HEK293T (cell line): ENCODE results near the gene IDH3A.

Experiments
- CTCF ChIA-PET: fragments of 350-600 bp; formaldehyde crosslinking; extraction: SDS; loops from one replicate; lab custom pipeline; 2021; ENCODE audit warnings: antibody characterized with exemption, inconsistent platforms; lab: Yijun Ruan, JAX
- POLR2A ChIA-PET: fragments of 350-600 bp; formaldehyde crosslinking; extraction: SDS; loops from one replicate; lab custom pipeline; 2020; ENCODE audit warnings: antibody characterized with exemption, inconsistent platforms; lab: Yijun Ruan, JAX
- DNase-seq: peaks from one replicate; pipeline ENCODE4 v3.0.0; 2012; ENCODE audit warnings: mixed read lengths; ENCODE audit errors: extremely low spot score
- ARNT ChIP-seq: fragments of 450-650 bp; IDR thresholded peaks from 2 replicates; pipeline ENCODE4 v1.6.1; 2017; ENCODE audit warnings: mild to moderate bottlenecking
- BHLHE40 ChIP-seq: fragments of 450-650 bp; IDR thresholded peaks from 2 replicates; pipeline ENCODE4 v1.6.1; 2016; ENCODE audit warnings: mild to moderate bottlenecking, moderate library complexity, borderline replicate concordance
- CTBP1 ChIP-seq: fragments of 450-650 bp; IDR thresholded peaks from 2 replicates; pipeline ENCODE4 v1.6.1; 2016; ENCODE audit warnings: borderline replicate concordance
- ELF4 ChIP-seq: fragments of 450-650 bp; IDR thresholded peaks from 2 replicates; pipeline ENCODE4 v1.6.1; 2017; ENCODE audit warnings: antibody characterized with exemption
- FOXA1 ChIP-seq: fragments of 450-650 bp; IDR thresholded peaks from 2 replicates; pipeline ENCODE4 v1.6.1; 2016; ENCODE audit warnings: mild to moderate bottlenecking
- FOXK2 ChIP-seq: fragments of 450-650 bp; IDR thresholded peaks from 2 replicates; pipeline ENCODE4 v1.6.1; 2016; ENCODE audit warnings: mild to moderate bottlenecking
- FOXM1 ChIP-seq: fragments of 450-650 bp; IDR thresholded peaks from 2 replicates; pipeline ENCODE4 v1.6.1; 2017; ENCODE audit warnings: mild to moderate bottlenecking, borderline replicate concordance
- HDGF ChIP-seq: fragments of 450-650 bp; IDR thresholded peaks from 2 replicates; pipeline ENCODE4 v1.6.1; 2017; ENCODE audit warnings: antibody characterized with exemption, borderline replicate concordance
- L3MBTL2 ChIP-seq: fragments of 450-650 bp; conservative IDR thresholded peaks from 2 replicates; pipeline ENCODE4 v1.6.1; 2016; ENCODE audit warnings: mild to moderate bottlenecking
- LEF1 ChIP-seq: fragments of 450-650 bp; IDR thresholded peaks from 2 replicates; pipeline ENCODE4 v1.6.1; 2017; ENCODE audit warnings: mild to moderate bottlenecking, borderline replicate concordance
- NFRKB ChIP-seq: fragments of 450-650 bp; IDR thresholded peaks from 2 replicates; pipeline ENCODE4 v1.6.1; 2016; ENCODE audit warnings: mild to moderate bottlenecking, moderate library complexity
- PKNOX1 ChIP-seq: fragments of 450-650 bp; IDR thresholded peaks from 2 replicates; pipeline ENCODE4 v1.6.1; 2016
- SP1 ChIP-seq: fragments of 450-650 bp; IDR thresholded peaks from 2 replicates; pipeline ENCODE4 v1.6.1; 2017
- SUZ12 ChIP-seq: fragments of 450-650 bp; IDR thresholded peaks from 2 replicates; pipeline ENCODE4 v1.6.1; 2016; ENCODE audit warnings: mild to moderate bottlenecking
- TARDBP ChIP-seq: fragments of 450-650 bp; IDR thresholded peaks from 2 replicates; pipeline ENCODE4 v1.6.1; 2016
- ZNF384 ChIP-seq: fragments of 450-650 bp; IDR thresholded peaks from 2 replicates; pipeline ENCODE4 v1.6.1; 2016

Gene IDH3A

GRCh38 chr15:78108300-78109084, 40.7 kb upstream of the IDH3A start:
- no peak for TF ChIP-seq TARDBP
- TF ChIP-seq ARNT = no peak
- ChIA-PET POLR2A (no interaction called here), CTCF (interaction anchor here (0.6 to 3.9 kb wide), 23 partner anchors 11 to 199 kb away, joined by 3 to 42 read pairs (median 4); partner anchors contain the start of genes CIB2, SH2D7 and TBC1D2B)
- peak; percentile 82 for DNase-seq

GRCh38 chr15:78109156-78109555, 40.0 kb upstream of the IDH3A start:
- POLR2A ChIA-PET = interaction anchor here (0.6 kb wide), 1 partner anchor 17 kb away, joined by 4 read pairs; no protein-coding TSS in a partner anchor
- TF ChIP-seq SUZ12 = no peak
- no peak for TF ChIP-seq CTBP1
- TF ChIP-seq ARNT = no peak

GRCh38 chr15:78110096-78110495, 39.1 kb upstream of the IDH3A start:
- TF ChIP-seq FOXM1 (no peak), PKNOX1 (no peak)
- ChIA-PET CTCF (interaction anchor here (1.1 to 3.9 kb wide), 5 partner anchors 32 to 151 kb away, joined by 4 to 42 read pairs (median 6); partner anchors contain the start of gene TBC1D2B), POLR2A (no interaction called here)
- no peak for DNase-seq

More at GRCh38 chr15:78109156-78109555, 40.0 kb upstream of the IDH3A start:
- CTCF ChIA-PET = interaction anchor here (0.6 to 3.9 kb wide), 14 partner anchors 12 to 150 kb away, joined by 3 to 42 read pairs (median 6); partner anchors contain the start of gene TBC1D2B
- DNase-seq = no peak

- no peak for DNase-seq
- TF ChIP-seq LEF1 = no peak
- no peak for TF ChIP-seq CTBP1
- TF ChIP-seq SP1 = no peak
- TF ChIP-seq NFRKB = no peak
- no peak for TF ChIP-seq FOXK2
- TF ChIP-seq ZNF384 = no peak
- TF ChIP-seq SUZ12 = no peak
- no peak for TF ChIP-seq HDGF
- TF ChIP-seq FOXM1 = no peak
- TF ChIP-seq ELF4 = no peak
- TF ChIP-seq TARDBP = no peak
- no peak for TF ChIP-seq PKNOX1
- TF ChIP-seq L3MBTL2 = no peak
- no peak for TF ChIP-seq BHLHE40
- TF ChIP-seq ARNT = no peak
- no peak for TF ChIP-seq FOXA1
- CTCF ChIA-PET = interaction anchor here (1.1 to 1.2 kb wide), 2 partner anchors 9 to 111 kb away, joined by 3 to 4 read pairs; no protein-coding TSS in a partner anchor
- POLR2A ChIA-PET = no interaction called here
Observed at GRCh38 chr15:78110916-78111475, 38.2 kb upstream of the IDH3A start.

- POLR2A ChIA-PET = no interaction called here
- DNase-seq = no peak
- no peak for TF ChIP-seq ELF4
- CTCF ChIA-PET = interaction anchor here (0.8 to 2.8 kb wide), 7 partner anchors 9 to 153 kb away, joined by 3 to 16 read pairs (median 5); no protein-coding TSS in a partner anchor
Observed at GRCh38 chr15:78111788-78112187, 37.4 kb upstream of the IDH3A start.

- CTCF ChIA-PET = interaction anchor here (0.7 to 2.8 kb wide), 13 partner anchors 8 to 1028 kb away, joined by 3 to 16 read pairs (median 4); no protein-coding TSS in a partner anchor
- TF ChIP-seq FOXM1 (no peak), TARDBP (no peak), FOXK2 (no peak)
- POLR2A ChIA-PET = no interaction called here
- DNase-seq = no peak
Observed at GRCh38 chr15:78112551-78112950, 36.6 kb upstream of the IDH3A start.

- no peak for DNase-seq
- ChIA-PET CTCF (interaction anchor here (1.1 kb wide), 1 partner anchor 9 kb away, joined by 3 read pairs; no protein-coding TSS in a partner anchor), POLR2A (interaction anchor here (0.7 kb wide), 1 partner anchor 10 kb away, joined by 4 read pairs; no protein-coding TSS in a partner anchor)
- TF ChIP-seq ZNF384 (no peak), L3MBTL2 (no peak), TARDBP (no peak), HDGF (no peak), FOXM1 (no peak), PKNOX1 (no peak)
Observed at GRCh38 chr15:78120523-78120922, 28.6 kb upstream of the IDH3A start.
